Fibroblast of skin of scalp (primary cell): ENCODE measurements around the gene SLC44A1.

ENCODE experiments used
- DNase-seq: peaks from one replicate; pipeline ENCODE4 v3.0.0-alpha.2; 2013

The SLC44A1 gene

DNA sequence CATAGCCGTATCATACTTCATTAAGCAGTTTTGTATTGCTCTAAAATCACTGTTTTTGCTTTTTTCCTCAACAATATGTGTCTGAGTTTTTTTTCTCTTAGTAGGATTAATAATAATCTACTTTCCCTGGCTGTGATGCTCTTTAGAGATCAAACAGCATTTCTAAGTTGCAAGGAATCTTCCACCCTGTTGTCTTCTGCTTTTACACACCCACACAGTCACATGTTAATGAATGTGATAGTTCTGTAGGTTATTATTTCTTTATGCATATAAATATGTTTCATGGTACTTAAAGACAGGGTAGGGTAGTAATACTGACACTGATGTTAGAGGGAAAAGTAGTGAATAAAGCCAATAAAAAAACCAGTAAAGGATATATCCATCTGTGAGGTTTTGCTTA, 29.3 kb downstream of the SLC44A1 start:
- DNase-seq, result no peak

DNA sequence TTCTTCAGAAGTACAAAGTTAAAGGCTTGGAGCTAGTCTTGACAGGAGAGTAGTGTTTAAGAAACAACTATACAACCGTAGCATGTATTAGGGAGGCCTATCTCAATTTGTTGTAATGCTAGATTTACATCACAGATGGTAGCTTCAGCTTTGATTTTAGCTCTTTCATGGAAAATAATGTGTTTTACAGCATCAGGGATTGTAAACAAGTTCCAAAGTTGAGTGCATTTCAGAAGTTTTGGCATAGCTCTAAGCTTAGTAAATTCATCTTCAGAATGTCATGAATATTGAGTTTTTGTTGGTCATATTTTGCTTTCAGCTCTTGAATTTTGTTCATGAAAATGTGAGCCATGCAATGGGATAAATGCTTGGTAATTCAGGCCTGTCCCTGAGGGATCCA, 30.7 kb downstream of the SLC44A1 start:
- DNase-seq, result no peak

DNA sequence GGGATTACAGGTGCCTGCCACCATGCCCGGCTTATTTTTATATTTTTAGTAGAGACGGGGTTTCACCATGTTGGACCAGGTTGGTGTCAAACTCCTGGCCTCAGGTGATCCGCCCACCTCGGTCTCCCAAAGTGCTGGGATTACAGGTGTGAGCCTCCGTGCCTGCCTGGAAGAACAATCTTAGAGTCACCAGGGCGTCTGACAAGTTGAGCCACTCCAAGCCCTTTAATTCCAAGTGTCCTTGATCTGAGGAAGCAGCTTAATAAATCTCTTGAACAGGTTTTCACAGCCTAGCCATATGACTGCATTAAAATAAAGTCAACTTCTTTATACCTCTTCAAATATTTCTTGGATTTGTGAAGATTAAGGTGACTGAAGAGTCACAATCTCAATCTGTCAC, 31.5 kb downstream of the SLC44A1 start:
- no peak for DNase-seq

DNA sequence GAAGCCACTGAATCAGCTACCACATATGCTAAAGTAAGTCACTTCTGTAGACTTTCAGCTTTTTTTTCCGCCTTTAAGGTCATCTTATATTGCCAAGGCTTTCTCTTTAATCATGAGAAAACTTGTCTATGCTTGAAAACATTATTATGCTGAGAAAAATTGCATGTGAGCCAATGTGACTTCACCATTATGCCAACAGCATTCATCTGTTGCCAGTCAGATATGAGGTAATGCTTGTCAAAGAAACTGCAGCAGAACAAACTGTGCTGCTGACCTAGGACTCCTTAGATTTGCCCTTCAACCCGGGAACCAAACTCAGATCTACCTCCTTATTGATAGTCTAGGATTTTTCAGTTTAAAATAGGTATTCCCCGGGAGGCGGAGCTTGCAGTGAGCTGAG, 34.3 kb downstream of the SLC44A1 start:
- no peak for DNase-seq

DNA sequence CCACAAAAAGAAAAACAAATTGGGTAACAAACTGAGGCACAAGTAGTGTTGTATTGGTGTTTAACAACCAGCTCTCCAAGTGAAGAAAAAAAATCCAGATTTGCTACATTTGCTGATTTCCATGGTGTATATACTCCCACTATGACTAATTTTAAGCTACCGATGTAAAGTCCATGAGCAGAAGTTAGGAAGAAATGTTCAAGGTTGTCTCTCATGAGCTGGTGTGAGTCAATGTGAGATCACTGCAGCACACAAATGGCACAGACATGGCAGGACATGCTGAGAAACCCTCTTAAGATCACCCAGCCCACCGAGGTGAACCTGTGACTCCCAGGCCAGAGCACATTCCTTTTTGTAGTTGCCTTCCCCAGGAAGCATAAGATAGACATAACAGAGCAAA, 36.2 kb downstream of the SLC44A1 start:
- DNase-seq, result no peak

DNA sequence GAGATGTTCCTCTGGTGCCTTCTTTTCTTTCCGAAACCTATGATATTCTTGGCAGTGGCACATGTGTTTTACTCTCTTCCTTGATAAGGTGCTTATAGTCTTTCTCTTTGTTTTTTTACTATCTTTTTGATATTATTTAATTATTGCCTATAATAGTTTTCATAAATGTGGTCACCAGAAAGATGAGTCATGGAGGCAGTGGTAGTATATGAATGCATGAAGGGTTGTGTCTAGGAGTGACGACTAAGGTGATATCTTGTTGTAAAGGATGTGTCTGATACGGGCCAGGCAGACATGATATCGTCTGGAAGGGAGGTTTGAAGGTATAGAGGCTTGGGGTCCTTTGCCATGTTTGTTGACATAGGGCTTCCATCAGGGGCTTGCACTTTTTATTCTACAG, 36.8 kb downstream of the SLC44A1 start:
- DNase-seq, result no peak

DNA sequence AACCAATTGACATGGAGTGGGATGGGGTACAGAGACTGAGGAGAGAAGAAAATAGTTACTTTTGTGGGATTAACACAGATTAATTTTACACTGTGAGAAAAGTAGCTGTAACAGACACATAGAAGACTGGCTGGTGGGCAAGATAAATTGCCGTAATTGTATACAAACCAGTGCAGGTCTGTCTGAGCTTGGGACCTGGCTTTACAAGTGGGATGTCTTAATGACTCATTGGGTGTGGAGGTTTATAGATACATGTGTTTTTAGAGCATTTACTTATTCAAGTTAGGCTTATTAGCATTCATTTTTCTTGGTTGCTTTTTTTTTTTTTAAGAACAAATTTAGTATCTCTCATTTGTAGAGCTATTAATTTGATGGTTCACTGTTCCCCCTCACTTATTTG, 37.5 kb downstream of the SLC44A1 start:
- no peak for DNase-seq

DNA sequence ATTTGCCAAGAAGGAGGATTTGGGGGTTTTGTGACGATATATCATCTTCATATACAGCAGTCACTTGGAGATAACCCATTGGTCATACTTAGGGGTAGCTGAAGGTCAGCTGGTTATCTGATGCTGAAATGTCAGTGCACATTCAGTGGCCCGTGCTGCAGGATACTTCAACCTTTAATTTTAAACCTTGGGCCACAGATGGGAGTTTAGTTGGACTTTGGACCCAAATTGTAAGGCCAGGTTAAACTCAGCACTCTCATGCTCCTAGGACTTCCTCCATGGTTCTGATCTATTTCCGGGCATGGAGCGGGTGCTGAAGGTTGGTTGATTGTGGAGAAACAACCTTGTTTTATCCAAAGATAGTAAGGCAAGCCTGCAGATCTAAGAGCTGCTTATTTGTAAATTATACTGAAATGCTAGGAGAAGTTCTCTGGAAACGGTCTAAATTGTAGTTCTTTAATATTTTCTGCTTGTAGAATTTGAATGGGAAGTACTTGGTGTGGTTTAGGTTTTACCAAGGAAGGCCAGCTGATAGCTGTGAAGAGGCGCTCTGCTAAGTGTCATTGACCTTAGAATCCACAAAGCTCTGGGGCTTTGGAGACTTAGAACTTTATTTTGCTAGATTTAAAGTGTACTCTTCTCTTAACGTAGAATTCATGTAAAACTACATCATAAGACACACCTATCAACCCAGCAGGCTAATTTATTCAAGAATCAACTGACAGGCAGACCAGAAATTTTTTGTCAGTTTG, 38.6 kb downstream of the SLC44A1 start:
- DNase-seq, result no peak

DNA sequence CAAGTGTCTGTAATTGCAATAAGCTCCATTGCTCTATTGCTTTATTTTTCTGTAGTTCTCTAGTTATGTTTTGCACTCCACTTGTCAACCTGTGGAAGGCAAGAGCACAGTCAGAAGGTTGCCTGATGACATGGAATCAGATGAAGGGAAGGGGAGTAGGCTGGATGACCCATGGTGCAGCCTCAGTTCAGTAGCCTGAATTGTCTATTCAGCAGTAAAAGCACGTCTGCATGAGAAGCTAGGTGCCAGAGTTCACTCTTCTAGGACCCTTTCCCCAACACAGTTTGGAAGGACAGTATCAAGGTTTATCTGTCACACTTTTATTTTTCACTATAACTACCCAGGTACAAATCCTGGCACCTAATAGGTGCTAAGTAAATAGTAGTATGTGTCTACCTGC, 39.3 kb downstream of the SLC44A1 start:
- DNase-seq, result no peak

DNA sequence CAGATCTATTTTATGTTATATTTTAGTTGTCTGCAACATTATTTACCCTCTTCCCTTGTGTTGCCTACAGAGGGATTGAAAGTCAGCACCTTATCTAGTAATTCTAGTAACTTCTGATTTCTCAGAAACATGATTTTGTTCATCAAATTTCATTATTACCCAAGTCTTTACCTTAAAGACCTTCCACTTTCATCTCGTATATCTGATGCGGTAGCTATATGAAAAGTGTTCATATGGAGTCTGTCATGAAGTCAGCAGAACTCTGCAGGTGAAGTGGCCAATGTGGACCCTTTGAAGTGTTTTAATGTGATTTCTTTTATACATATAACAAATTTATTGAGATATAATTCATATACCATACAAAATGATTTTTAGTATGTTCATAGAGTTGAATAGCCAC, 40.0 kb downstream of the SLC44A1 start:
- DNase-seq, result no peak

DNA sequence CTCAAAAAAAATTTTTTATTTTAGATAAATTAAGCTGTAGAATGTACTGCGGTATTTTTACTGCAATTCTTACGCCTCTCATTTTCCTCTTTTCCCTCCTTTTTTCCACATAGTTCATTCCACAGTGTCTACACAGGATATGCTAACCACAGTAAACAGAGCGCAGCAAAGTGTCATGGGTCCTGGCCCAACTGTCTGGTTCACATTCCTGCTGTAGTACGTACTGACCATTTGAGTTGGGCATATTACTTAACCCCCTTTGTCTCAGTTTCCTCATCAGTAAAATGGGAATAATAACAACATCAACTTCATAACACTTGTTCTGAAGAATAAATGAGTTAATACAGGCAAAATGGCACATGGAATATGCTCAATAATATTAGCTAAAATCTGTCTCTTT, 41.6 kb downstream of the SLC44A1 start:
- no peak for DNase-seq

DNA sequence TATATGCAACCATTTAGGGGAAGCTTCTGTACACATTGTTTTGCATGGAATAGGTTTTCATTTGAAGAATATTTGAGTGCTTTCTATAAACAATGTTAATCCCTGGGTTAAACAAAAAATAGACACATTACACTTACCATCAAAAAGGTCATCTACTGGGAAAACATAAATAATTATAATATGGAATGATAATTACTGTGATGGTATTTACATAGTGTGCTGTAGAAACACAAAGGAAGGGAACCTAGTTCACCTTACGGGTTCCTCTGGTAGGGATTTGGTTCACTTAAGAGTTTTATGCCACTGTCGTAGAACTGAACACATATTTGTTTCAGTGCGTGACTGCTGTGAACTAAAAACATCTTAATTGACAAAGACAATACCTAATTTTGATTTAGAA, 44.9 kb downstream of the SLC44A1 start:
- DNase-seq, result no peak

DNA sequence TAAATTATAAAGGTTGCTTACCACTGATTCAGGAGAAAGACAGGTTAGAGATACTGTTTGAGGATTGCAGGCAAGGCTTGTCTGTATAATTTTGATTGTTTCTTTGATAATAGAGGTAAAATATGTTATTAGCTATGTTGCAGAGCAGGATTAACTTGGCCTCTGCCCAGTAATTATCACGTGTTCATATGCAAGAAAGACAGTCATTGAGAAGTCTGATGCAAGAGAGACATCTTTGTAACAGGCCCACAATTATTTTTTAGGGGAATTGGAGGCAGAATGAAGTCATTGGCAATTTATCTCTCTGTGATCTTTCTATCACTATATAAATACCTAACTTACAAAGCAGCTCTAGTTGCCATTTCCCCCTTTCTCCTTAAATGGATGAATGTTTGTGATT, 46.0 kb downstream of the SLC44A1 start:
- peak; percentile 55 for DNase-seq

DNA sequence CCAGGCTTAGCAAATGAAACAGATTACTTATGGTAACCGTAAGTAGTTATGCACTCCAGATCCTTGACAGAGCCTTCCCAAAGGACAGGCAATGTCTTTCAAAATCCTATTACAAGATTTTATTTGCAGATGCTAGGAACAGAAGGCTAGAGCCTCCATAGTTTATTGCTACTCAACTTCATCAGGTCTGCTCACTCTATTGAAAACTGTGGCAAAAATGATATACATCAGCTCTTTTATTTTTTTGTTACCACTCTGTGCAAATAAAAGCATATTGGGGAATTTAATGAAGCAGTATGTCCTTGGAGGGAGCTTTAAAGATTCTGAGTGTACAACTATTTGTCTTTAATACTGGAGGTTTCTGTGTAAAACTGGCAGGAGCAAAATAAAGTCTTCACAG, 46.5 kb downstream of the SLC44A1 start:
- DNase-seq, result no peak

DNA sequence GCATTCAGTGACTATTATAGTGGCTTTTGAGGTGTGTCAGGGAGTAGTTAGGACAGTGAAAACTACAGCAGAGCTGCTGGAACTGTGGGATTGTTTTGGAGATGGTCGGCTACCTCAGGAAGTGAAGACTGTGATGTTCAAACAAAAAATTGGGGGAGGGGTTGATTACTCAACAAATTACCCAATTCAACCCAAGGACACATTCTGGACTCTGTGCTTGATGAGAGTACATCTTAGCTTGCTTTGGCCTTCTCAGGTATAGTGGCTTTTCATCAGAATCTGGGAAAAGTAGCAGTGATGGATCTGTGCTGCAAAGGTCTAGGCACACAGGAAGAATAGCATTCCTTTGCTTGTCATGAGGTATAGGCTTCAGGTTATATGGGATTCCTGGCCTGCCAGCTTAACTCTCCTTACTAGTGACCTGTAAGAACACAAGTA, 47.0 kb downstream of the SLC44A1 start:
- no peak for DNase-seq

DNA sequence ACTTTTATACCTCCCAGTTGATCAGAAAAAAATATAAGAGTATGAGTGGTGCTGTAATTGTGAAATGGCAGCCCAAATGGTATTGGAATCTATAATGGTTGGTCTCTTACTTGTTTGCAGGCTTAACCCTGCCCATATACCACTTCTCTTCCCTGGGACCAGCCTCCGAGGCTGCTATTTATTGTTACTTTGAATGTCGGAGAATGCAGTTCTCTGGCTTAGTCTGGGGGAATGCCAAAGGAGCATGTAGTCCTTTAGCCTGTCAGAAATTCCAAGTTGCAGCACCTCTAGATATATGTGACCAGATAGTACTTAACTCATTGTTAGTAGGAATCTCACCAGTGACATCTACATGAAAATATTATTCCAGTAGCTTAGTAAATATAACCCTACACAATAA, 47.5 kb downstream of the SLC44A1 start:
- DNase-seq, result no peak

DNA sequence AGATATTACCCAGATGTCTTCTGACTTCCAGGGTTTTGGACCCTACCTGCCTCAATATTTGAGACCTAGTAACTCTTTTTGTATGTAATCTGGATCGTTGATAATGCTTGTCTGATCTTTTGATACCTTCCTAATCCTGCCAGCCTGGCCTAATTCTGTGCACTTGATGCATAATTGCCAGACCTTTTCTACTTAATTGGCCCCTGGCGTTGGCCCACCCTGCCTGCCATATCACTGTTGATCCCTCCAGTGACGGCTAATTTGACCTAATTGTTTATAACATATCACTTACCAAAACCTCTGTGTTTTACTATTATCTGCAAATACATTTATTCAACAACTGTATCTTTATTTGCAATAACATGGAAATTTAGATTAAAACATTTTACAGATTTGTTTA, 49.0 kb downstream of the SLC44A1 start:
- no peak for DNase-seq

DNA sequence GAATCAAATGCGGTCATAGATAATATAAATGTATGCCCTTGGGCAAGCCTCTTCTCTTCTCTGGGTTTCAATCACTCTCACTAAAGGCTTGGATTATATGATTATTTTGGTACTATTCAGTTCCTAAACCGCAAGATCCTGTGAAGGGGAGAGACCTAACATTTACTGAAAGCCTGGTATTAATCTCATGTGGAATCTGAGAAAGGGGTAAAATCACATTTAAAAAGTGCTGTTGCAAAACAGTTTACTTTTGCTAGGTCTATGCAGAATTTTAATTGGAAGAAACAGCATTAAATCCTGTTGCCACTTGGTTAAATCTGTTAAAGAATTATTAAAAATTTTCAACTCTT, 50.7 kb downstream of the SLC44A1 start:
- no peak for DNase-seq

DNA sequence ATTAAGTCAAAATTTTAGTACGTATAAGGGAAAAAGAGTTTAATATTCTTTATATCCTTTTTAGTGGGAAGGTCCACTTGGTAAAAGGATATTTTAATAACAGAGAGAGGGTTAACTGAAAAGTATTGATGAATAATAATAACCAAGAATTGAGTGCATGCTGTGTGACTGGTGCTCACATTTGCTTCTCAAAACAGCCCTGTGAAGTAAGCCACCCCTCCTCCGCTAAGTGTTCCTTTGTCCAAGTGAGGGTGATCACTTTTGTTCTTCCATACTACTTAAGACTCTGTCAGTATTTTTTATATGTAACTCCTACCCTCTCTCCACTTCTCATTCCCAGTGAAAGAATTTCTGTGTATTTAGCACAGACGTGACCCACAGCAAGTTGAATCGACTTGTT, 51.5 kb downstream of the SLC44A1 start:
- peak; percentile 8 for DNase-seq

DNA sequence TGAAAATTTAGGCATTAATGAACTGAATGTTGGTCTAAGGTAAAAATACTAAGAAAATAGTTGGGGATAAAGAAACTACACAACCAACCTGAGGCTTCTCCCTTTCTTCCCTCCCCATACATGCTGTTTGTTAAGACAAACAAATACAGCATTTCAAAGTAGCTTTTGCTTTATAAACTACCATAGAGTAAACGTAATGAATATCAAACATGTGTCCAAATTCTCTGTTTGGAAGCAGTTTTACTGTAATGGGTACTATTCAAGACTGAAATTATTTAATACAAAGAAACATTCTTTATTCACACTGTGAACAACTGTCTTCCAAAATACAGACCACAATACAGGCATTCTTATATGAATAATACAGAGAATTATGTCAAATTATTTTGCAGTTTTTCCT, 52.0 kb downstream of the SLC44A1 start:
- no peak for DNase-seq

DNA sequence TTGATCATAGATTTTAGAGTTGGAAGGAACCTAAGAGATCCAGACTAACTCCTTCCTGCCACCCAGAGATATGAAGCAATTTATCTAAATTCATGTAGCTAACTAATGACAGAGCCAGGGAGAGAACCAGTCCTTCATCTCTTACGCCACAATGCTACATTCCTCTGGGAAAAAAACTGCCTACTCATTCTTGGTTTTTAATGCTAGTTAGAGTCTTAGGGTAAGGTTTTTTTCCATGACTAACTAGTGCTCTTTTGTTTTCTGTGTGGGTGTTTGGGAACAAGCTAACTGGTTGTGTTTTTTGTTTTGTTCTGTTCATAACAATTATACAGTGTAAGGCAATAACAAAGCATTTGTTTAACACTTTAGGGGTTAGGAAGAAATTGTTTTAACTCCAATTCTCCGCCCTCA, 52.4 kb downstream of the SLC44A1 start:
- DNase-seq, result peak; percentile 94

DNA sequence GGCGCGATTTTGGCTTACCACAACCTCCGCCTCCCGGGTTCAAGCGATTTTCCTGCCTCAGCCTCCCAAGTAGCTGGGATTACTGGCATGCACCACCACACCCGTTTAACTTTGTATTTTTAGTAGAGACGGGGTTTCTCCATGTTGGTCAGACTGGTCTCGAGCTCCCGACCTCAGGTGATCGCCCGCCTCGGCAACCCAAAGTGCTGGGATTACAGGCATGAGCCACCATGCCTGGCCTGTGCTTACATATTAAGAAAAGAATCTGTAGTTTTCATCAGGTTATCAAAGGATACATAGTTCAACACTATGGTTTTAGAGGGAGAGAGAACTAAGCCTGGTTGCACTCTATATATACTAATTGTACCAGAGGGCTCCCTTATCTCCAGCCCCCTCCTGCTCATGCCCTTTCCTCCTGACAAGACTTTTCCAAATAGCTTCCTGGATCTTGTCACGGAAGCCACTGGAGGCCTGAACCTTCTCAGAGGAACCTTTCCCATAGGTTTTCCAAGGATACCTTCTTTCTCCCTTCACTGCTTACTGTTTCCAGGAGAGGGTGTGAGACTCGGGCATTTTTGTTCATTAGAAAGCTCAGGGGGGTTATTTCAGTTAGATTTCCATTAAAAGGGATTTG, 53.1 kb downstream of the SLC44A1 start:
- DNase-seq, result no peak

DNA sequence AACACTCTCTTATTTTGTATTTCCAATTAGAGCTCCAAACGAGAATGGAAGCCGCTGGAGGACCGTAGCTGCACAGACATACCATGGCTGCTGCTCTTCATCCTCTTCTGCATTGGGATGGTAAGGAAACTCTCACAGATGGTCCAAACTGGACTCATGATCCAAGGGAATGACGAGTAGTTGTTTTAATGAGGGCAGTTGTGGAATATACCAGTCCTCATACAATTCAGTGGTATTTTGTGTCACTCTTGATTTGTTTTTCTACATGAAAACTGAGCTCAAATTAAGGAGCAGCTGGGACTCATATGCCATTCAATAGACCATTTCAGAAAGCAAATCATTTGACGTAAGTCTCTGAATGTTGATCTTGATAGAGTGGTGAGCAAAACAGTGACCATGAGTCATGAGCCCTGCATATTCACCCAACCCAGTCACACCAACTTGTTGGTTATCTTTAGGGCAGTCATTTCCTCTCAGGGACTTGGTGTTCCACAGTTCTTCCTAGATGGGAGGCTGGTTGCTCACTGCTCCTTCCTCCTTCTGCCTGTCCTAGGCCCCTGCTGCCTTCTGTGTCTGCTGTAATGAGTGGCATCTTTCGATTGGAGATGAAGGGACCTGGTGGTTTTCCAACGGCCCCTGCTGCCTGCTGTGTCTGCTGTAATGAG, 54.9 kb downstream of the SLC44A1 start:
- peak; percentile 88 for DNase-seq

DNA sequence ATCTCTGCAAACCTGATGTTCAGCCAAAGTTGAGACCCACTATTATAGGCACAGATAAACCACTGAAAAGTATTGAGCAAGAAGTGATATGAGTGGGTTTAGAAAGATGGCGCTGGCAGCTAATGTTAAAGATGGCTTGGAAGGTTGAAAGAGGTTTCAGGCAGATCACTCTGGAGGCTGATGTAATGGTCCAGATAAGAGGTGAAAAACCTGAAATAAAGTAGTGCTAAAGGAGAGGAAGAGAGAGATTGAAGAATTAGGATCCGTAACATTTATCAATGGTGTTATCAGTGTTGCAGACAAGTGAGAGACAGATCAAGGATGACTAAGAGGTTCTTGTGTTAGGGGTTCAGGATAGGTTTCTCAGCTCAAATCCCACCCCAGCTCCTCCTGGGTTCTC, 58.3 kb downstream of the SLC44A1 start:
- no peak for DNase-seq
